Panc1 (cell line): Measurements from ENCODE around the gene BAZ2B. TPM values are rescaled to one million over a fixed set of nuclear protein-coding genes. Genes with fewer than 3 reads are reported as not detected.
A peak's percentile ranks its signal among the peaks of the same experiment; 100 is the strongest.

Source experiments
- ATAC-seq: fragments of 200-7000 bp; cut with Tn5 transposase; 2 replicates; pipeline ENCODE4 v1.9.1; 2020; ENCODE audit warnings: mild to moderate bottlenecking, moderate library complexity
- BruUV-seq: library from RNA; stranded (reverse); fragments of 400-500 nt; replicated peaks from 2 replicates; lab custom pipeline; 2021; lab: Mats Ljungman, UMichigan
- CTCF ChIA-PET: fragments of 300-600 bp; sonication (Branson Sonifier 250); formaldehyde crosslinking; loops from one replicate; lab custom pipeline; 2022; ENCODE audit warnings: antibody characterized with exemption; lab: Charles Lee
- POLR2A ChIA-PET: fragments of 300-600 bp; sonication (Branson Sonifier 250); formaldehyde crosslinking; loops from one replicate; lab custom pipeline; 2022; ENCODE audit warnings: antibody characterized with exemption; lab: Charles Lee
- DNase-seq: peaks from one replicate; pipeline ENCODE4 v3.0.0-alpha.2; 2010; ENCODE audit warnings: low read depth, low spot score
- H3K27ac ChIP-seq: 2 replicates; pipeline ENCODE4 v1.5.1; 2011; ENCODE audit warnings: mild to moderate bottlenecking, low read length, inconsistent platforms
- H3K27me3 ChIP-seq: fragments of 200-500 bp; sonication (Bioruptor generic); 2 replicates; pipeline ENCODE4 v1.6.0; 2014; ENCODE audit warnings: low read length, inconsistent platforms; ENCODE audit not compliant: control insufficient read depth, insufficient read depth
- H3K36me3 ChIP-seq: fragments of 200-500 bp; sonication (Bioruptor generic); 2 replicates; pipeline ENCODE4 v1.5.1; 2014; ENCODE audit warnings: inconsistent platforms, mild to moderate bottlenecking, low read length, moderate library complexity; ENCODE audit not compliant: control insufficient read depth, insufficient read depth
- H3K4me1 ChIP-seq: 2 replicates; pipeline ENCODE4 v1.5.1; 2011; ENCODE audit warnings: inconsistent platforms, mild to moderate bottlenecking, low read length, moderate library complexity; ENCODE audit not compliant: control insufficient read depth, insufficient read depth
- H3K4me3 ChIP-seq, 2 experiments: 2 replicates each; pipeline ENCODE4 v1.5.1; 2011 to 2012; ENCODE audit warnings: low read depth in 2 of 2, low read length in 2 of 2, mild to moderate bottlenecking in 2 of 2, inconsistent platforms in 1 of 2, moderate library complexity in 1 of 2
- H3K9me3 ChIP-seq: fragments of 200-500 bp; sonication (Bioruptor generic); 2 replicates; pipeline ENCODE4 v1.5.1; 2014; ENCODE audit warnings: low read depth, mild to moderate bottlenecking, inconsistent platforms, low read length, moderate library complexity; ENCODE audit not compliant: control insufficient read depth, insufficient read depth
- CTCF ChIP-seq: fragments of 450-650 bp; IDR thresholded peaks from 2 replicates; pipeline ENCODE4 v1.5.1; 2017; ENCODE audit warnings: mild to moderate bottlenecking
- POLR2AphosphoS5 ChIP-seq: IDR thresholded peaks from 2 replicates; pipeline ENCODE4 v1.6.1; 2012; ENCODE audit warnings: mild to moderate bottlenecking, low read depth, low read length, moderate library complexity
- REST ChIP-seq, 2 experiments: IDR thresholded peaks; 2 replicates each; pipeline ENCODE4 v1.6.1; 2011 to 2012; ENCODE audit warnings: low read depth in 2 of 2, control low read depth in 1 of 2, low read length in 1 of 2, mild to moderate bottlenecking in 1 of 2, moderate library complexity in 1 of 2; ENCODE audit not compliant: insufficient read depth in 1 of 2
- SIN3A ChIP-seq: IDR thresholded peaks from 2 replicates; pipeline ENCODE4 v1.6.1; 2012; ENCODE audit warnings: low read depth, mild to moderate bottlenecking, low read length, moderate library complexity, borderline replicate concordance; ENCODE audit not compliant: insufficient read depth
- TCF7L2 ChIP-seq: IDR thresholded peaks from 2 replicates; pipeline ENCODE4 v1.6.1; 2011; ENCODE audit warnings: mild to moderate bottlenecking, low read depth, low read length, inconsistent platforms
- in situ Hi-C: cut with HindIII; loops from 2 replicates; pipeline ENCODE4 v1.10.0; 2016; ENCODE audit warnings: low sequenced_read_pairs, low pct_unique_long_range_greater_than_20kb
- intact Hi-C: fragments of 100-400 bp; cut with micrococcal nuclease; formaldehyde crosslinking; loops from one replicate; pipeline ENCODE4 v1.10.0; 2022; ENCODE audit not compliant: unreplicated experiment
- total RNA-seq: library from RNA; stranded (reverse); gene quantifications from one replicate; pipeline ENCODE4 v1.2.1, GENCODE V29; 2021; ENCODE audit not compliant: unreplicated experiment

BAZ2B gene
- total RNA-seq, 1 experiment from 2014 or later, result 38.6 TPM

- H3K36me3 ChIP-seq, result no peaks in the 10 kb centered on the region
- no peaks in the 10 kb centered on the region for H3K9me3 ChIP-seq
- TF ChIP-seq SIN3A (no peak), REST (IDR thresholded peaks at IDR 0.05; ENCODE audit: insufficient read depth in 1 of 2, low read depth in 2 of 2, low read length in 1 of 2) (no peak), TCF7L2 (no peak), POLR2AphosphoS5 (no peak), CTCF (no peak)
- CTCF ChIA-PET, result no interaction called here
- H3K4me3 ChIP-seq, result no peak overlapping the region
- in situ Hi-C loops, result no loop called here
- no peak overlapping the region for H3K27ac ChIP-seq
- H3K27me3 ChIP-seq, result no peaks in the 10 kb centered on the region
- ATAC-seq (no peak), DNase-seq (no peak)
- BruUV-seq, result no TSS peak
- intact Hi-C loops, result no loop called here
- POLR2A ChIA-PET, result interaction anchor here (0.6 kb wide), 1 partner anchor 30 kb away, joined by 4 read pairs; no protein-coding TSS in a partner anchor
- H3K4me1 ChIP-seq, result no peaks in the 10 kb centered on the region
Observed at GRCh38 chr2:159501743-159502142, 114.6 kb downstream of the BAZ2B start.

GRCh38 chr2:159497847-159498246, 118.5 kb downstream of the BAZ2B start:
- H3K36me3 ChIP-seq, result no peaks in the 10 kb centered on the region
- in situ Hi-C loops, result no loop called here
- ChIA-PET POLR2A (interaction anchor here (1.2 kb wide), 1 partner anchor 117 kb away, joined by 7 read pairs; no protein-coding TSS in a partner anchor), CTCF (no interaction called here)
- H3K4me3 ChIP-seq, result no peak overlapping the region
- DNase-seq (no peak), ATAC-seq (peak; percentile 48; the same call in 1 of the 2 replicates)
- no peaks in the 10 kb centered on the region for H3K4me1 ChIP-seq
- intact Hi-C loops, result no loop called here
- TF ChIP-seq REST (IDR thresholded peaks at IDR 0.05; ENCODE audit: insufficient read depth in 1 of 2, low read depth in 2 of 2, low read length in 1 of 2), result no peak
- no peak for TF ChIP-seq SIN3A
- no peak for TF ChIP-seq CTCF
- no peak for TF ChIP-seq TCF7L2
- no peak for TF ChIP-seq POLR2AphosphoS5
- H3K27ac ChIP-seq, result no peak overlapping the region
- H3K27me3 ChIP-seq, result no peaks in the 10 kb centered on the region
- H3K9me3 ChIP-seq, result no peaks in the 10 kb centered on the region
- BruUV-seq, result no TSS peak
